Fibroblast of upper back skin (primary cell): ENCODE results near the gene AFAP1L1.
"Not testable (repeated sequence)": the region's sequence is repeated elsewhere in the genome, so short reads cannot be mapped to it uniquely, and the experiment has no call there.

ENCODE experiments used
- DNase-seq: peaks from one replicate; pipeline ENCODE4 v3.0.0-alpha.2; 2013

AFAP1L1 gene

DNA sequence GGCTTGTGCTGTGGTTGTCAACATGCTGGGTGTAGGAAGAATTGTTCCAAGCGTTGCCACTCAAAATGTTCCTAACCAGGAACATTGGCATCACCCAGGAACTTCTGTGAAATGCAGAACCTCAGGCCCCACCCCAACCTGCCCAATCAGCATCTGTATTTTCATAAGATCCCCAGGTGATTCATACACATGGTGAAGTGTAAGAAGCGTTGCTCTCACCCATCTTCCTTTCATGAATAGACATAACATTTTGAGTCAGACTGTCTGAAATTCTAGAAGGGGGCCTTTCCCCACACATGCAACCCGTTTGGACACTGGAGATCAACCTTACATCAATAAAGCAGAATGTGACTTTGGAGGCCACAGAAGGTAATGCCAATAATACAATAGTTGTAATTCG is 9.3 kb upstream of the AFAP1L1 start:
- DNase-seq = no peak

DNA sequence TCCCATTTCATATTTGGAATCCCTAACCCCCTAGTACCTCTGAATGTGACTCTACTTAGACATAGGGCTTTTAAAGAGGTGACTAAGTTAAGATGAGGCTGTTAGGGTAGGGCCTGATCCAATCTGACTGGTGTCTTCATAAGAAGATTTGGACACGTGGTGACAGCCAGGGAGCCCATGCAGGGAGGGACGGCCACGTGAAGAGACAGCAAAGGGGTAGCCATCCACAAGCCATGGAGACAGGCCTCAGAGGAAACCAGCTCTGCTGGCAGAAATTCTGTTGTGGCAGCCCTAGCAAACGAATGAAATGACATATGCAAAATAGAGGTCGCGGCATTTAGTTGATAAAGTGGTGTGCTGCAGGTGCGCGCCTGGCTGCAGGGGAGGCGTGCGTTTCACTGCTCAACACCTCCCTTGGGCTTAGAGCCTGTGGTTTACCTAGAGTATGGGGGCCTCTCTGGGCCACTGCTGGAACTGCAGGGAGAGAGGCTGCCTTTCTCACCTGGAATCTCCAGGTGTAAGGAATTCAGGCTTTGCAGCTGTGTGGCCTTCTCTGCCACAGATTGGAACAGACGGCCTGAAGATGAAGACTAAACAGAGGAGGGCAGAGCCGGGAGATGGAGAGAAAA is 7.1 kb upstream of the AFAP1L1 start:
- no peak for DNase-seq

DNA sequence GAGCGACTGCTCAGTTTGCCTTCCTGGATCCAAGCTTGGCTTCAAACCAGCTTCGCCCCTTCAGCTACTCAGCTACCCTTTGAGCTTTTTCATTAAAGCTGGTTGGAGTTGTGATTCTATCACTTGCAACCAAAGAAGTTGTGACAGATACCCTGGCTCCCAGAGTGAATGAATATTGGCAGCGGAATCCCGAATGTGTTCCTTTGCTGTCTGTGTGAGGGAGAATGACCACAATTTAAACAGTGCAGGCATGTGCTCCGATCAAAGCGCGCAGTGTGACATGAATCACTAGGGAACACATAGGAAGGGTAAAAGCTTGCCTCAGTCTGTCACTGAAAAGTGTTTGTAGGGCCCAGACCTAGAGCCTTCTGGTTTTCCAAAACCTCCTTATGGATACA is 6.6 kb upstream of the AFAP1L1 start:
- no peak for DNase-seq

- peak; percentile 48 for DNase-seq
Measured at GRCh38 chr5:149265597-149265996, 6.1 kb upstream of the AFAP1L1 start.

- no peak for DNase-seq
Measured at GRCh38 chr5:149267241-149267973, 4.3 kb upstream of the AFAP1L1 start.

DNA sequence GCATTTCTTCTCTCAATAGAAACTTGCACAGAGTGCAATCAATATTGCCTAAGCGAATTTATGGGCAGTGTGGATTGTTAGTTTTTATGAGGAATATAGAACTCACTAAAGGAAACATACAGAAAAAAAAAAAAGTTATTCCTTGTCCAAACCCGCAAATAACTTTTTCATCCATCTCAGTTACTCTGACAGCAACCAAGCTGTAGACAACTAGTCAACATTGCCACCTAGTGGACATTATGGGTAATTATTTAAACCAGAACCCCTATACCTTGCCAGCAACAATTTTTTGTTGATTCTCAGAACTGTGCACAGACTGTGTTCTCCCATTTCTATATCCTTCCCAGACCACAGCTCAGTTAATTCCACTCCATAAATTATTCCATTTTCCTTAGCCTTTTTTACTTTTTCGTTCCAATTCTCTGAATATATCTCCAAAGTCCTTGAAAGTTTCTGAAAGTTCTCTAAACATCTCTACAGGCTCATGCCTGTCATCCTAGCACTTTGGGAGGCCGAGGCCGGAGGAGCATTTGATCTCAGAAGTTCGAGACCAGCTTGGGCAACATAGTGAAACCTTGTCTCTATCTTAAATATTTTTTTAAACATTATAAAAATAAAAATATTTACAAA is 2.6 kb upstream of the AFAP1L1 start:
- peak; percentile 63 for DNase-seq

DNA sequence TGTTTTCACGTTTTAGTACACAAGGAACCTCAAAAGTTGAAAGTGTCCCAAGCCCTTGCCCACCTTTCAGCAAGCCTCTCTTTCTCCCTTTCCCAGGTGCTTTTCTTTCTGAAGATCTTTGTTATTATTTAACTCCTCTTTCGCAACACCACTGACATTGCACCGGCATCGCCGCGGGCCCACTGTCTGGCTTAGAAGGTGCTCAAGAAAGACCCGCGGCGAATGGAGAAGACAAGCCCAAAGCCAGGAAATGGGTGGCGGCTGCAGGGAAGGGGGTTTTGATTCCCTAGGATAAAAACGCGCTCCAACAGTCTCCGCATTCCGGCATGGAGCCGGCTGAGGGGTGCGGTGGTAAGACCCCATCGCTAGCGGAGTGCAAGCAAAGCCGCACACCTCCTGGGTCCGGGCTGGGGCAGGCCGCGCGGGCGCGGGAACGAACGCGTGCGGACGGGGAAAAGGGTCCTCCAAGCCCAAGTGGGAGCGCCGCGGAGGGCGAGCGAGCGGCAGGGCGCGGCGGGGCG is 404 bp upstream of the AFAP1L1 start:
- no peak for DNase-seq

- not testable (repeated sequence) for DNase-seq
Measured at GRCh38 chr5:149272781-149273180, 1.1 kb downstream of the AFAP1L1 start.

DNA sequence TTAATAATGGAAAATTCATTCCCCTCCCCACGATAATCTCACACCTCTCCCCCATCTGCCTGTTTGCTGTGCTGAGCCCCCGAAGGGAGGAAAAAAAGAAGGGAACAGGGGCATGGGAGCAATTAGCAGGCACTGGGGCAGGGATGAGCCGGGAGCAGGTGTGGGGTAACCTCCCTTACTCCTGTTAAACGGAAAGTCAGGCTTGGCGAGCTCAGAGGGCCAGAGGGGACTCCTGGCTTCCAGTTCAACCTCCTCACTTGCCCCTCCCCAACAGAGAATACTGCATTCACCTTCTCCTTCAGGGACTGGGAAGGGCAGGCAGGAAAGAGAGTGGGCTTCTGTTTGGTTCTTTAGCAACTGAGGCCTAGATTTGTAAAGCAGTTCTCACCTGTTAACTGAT is 1.6 kb downstream of the AFAP1L1 start:
- DNase-seq = no peak

DNA sequence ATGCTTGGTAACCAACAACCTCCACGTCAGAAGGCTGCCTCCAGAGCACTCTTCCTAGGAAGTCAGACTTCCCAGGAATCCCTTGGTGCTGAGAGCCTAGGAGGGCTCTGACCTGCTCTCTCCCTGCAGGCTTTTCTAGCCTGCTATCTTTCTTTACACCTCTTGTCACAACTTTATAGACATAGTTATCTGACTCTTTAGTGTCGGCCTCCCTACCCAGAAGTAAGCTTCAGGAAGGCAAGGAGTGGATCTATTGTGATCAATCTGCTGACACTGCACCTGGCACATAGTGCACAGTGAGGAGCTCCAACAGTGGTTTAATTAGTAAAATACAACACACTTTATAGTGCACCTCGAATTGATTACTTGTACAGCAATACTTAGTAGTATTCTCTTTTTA is 2.3 kb downstream of the AFAP1L1 start:
- DNase-seq = no peak

- no peak for DNase-seq
Measured at GRCh38 chr5:149274939-149275338, 3.3 kb downstream of the AFAP1L1 start.

DNA sequence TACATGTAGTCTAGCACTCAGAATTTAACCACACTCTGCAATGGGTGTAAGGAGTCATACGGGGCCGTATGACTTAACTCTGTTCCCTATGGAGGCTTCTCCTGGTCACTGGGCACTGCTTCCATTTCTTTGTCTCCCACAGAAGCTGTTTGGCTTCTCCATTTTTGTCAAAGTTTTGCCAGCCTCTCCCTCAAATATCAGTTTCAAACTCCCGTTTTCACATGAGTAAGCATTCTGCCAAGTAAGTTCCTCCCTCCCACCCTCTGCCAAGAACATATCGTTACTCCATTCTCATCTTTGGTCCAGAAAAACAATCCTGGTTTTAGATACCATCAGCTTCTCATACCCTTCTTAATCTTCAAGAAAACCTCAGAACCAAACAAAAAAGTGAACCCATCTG is 6.1 kb downstream of the AFAP1L1 start:
- no peak for DNase-seq

- no peak for DNase-seq
Measured at GRCh38 chr5:149278451-149279210, 7.0 kb downstream of the AFAP1L1 start.

DNA sequence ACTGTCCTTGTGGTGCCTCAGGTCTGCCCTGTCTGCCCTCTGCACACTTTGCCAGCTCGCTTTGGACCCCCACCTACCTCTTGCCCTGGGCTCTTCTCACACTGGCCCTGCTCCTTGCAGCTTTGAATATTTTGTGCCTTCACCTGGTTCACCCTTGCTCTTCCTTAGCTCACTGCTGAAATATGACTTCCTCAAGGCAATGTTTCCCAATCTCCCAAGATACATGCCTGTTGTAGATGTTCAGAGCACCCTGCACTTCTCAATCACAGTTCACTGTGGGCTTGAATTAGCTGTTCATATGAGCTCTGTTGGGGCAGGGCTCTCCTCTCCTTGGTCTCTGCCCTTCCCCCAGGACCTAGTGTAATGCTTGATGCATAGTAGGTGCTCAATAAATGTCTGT is 8.0 kb downstream of the AFAP1L1 start:
- no peak for DNase-seq

DNA sequence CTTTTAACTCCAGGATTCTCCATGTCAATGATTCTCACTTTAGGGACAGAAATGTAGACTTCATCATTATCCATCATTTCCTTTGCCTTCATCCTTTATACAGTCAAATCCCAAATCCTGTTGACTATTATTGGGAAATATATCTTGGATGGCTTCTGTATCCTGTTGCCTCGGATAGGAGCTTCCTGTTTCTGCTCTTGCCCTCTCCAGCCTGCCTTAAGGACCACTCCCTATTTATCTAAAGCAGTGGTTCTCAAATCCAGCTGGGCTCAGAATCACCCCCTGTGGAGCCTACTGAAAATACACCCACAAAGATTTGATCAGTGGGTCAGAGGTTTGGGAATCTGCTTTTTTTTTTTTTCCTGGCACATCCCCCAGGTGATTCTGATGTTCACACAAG is 8.5 kb downstream of the AFAP1L1 start:
- no peak for DNase-seq

DNA sequence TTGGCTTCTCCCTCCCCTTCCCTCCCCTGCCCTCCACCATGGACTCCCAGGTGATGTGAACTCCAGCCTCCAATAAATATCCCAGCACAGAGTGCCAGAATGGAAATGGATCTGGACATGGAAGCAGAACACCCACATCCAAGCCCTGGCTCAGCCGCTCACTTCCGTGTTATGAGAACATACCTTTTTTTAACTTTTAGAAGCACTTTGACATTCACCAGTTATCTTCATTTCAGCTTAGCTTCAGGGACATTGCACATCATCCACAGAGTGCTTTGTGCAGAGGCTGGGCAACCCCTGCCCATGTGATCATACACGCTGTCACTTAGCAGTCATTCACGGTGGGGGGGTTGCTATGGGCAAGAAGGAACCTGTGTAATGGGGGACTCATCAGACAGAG is 9.1 kb downstream of the AFAP1L1 start:
- DNase-seq = no peak

- no peak for DNase-seq
Measured at GRCh38 chr5:149282027-149282965, 10.6 kb downstream of the AFAP1L1 start.

DNA sequence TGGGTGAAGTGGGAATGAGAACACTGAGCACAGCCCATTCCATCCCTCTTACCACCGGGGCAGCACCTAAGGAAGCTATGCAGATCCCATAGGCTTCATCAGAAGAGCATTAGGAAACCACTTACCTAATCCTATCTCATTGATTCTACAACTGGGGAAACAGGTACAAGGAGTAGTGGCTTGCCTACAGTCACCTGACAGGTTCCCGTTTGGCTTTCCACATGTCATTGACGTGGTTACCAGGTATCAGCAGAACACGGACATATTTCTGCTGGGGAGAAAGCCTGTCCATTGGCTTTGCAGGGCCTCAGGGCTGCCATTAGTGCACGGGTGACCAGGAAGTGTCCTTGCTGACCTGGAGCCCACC is 11.3 kb downstream of the AFAP1L1 start:
- DNase-seq = no peak

GRCh38 chr5:149283626-149284480 is 12.2 kb downstream of the AFAP1L1 start:
- no peak for DNase-seq

GRCh38 chr5:149284501-149284900 is 12.8 kb downstream of the AFAP1L1 start:
- DNase-seq = peak; percentile 41

- DNase-seq = no peak
Measured at GRCh38 chr5:149285153-149285552, 13.5 kb downstream of the AFAP1L1 start.
